Stimulated activated CD8-positive, alpha-beta memory T cell treated with anti-CD3 and anti-CD28 coated beads, Interleukin-15, amount 100 ng/mL, for 24 hours (primary cell): ENCODE data around the gene CFAP119.

Experiments
- DNase-seq: peaks from one replicate; pipeline ENCODE4 v3.0.0-alpha.2; 2020; ENCODE audit warnings: low read depth

Gene CFAP119

DNA sequence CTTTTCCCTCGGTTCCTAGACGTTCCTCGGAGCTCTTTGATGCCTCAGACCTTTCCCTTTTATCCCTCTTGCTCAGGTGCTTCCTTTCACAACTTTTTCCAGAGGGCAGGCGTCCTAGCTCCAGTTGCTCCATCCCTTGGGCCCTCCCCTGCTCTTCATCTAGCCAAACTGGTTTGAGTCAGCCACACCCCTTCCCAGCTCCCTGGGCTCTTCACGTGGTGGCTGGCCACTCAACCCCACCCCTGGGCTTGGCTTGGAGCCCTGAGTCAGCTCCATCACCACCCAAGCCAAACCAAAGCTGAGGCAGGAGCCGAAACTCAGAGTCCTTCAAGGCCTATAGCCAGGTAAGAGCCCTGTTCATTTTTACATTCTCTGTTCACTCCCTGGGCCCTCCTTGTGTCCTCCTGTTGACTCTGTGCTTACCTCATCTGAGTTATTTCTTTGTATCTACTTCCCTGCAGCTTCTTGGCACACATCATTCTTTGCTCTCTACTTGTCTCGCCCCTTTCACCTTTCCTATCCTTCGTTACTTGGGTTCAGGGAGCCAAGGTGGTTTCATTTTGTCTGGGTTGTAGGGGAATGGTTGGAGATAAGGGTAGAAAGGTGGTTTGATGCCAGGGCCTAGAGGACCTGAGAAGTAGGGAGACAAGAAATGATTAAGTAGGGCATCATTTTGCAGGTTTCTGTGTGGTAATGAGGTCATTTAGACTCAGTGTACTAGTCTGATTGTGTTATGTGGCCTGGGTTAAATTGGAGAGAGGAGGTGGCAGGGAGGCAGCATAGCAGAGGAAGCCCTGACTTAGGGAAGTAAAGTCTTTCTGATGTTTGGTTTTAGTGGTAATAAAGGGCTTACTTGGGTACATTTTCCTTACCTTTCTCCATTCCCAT, 21.3 kb downstream of the CFAP119 start:
- DNase-seq, result no peak

DNA sequence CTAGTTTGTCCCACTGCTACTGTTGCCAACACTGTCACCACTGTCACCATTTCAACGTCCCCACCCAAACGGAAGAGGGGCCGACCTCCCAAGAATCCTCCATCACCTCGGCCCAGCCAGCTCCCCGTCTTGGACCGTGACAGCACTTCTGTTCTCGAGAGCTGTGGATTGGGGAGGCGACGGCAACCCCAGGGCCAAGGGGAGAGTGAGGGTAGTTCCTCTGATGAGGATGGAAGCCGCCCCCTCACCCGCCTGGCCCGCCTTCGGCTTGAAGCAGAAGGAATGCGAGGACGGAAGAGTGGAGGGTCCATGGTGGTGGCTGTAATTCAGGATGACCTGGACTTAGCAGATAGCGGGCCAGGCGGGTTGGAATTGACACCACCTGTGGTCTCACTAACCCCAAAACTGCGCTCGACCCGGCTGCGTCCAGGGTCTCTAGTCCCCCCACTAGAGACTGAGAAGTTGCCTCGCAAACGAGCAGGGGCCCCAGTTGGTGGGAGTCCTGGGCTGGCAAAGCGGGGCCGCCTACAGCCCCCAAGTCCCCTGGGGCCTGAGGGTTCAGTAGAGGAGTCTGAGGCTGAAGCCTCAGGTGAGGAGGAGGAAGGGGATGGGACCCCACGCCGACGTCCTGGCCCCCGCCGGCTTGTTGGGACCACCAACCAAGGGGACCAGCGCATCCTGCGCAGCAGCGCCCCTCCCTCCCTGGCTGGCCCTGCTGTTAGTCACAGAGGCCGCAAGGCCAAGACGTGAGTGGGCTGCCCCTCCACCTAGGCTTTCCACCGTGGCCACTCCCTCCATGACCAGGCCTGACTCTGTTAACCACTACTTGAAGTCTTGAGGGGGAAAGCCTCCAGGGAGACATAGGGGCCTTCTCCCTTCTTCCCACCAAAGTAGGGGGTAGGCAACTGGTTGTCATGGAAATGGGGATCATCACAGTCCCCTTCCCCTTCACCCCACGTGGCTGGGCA, 22.6 kb downstream of the CFAP119 start:
- no peak for DNase-seq

DNA sequence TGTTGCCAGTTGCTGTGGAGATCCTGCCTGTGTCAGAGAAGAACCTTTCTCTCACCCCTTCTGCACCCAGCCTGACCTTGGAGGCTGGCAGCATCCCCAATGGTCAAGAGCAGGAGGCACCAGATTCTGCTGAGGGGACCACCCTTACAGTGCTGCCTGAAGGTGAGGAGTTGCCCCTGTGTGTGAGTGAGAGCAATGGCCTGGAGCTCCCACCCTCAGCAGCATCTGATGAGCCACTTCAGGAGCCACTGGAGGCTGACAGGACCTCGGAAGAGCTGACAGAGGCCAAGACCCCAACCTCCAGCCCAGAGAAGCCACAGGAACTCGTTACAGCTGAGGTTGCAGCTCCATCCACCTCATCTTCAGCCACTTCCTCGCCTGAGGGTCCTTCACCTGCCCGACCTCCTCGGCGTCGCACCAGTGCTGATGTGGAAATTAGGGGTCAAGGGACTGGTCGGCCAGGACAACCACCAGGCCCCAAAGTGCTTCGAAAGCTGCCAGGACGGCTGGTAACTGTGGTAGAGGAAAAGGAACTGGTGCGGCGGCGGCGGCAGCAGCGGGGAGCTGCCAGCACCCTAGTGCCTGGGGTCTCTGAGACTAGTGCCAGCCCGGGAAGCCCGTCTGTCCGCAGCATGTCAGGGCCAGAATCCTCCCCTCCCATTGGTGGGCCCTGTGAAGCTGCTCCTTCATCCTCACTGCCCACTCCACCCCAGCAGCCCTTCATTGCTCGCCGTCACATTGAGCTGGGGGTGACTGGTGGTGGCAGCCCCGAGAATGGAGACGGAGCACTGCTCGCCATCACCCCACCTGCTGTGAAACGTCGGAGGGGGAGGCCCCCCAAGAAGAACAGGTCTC, 23.8 kb downstream of the CFAP119 start:
- DNase-seq, result no peak

DNA sequence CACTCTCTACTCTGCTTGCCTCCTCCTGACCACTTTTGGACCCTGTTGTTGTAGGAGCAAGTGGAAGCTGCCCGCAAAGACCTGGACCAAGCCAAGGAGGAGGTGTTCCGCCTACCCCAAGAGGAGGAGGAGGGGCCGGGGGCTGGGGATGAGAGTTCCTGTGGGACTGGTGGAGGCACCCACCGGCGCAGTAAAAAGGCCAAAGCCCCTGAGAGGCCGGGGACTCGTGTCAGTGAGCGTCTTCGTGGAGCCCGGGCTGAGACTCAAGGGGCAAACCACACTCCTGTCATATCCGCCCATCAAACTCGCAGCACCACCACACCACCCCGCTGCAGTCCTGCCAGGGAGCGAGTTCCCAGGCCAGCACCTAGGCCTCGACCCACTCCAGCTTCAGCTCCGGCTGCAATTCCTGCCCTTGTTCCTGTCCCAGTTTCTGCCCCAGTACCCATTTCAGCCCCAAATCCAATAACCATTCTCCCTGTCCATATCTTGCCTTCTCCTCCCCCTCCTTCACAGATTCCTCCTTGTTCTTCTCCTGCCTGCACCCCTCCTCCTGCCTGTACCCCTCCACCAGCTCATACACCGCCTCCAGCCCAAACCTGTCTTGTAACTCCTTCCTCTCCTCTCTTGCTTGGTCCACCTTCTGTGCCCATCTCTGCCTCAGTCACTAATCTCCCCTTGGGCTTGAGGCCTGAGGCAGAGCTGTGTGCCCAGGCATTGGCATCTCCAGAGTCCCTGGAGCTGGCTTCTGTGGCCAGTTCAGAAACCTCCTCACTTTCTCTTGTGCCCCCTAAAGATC, 24.7 kb downstream of the CFAP119 start:
- DNase-seq, result no peak

DNA sequence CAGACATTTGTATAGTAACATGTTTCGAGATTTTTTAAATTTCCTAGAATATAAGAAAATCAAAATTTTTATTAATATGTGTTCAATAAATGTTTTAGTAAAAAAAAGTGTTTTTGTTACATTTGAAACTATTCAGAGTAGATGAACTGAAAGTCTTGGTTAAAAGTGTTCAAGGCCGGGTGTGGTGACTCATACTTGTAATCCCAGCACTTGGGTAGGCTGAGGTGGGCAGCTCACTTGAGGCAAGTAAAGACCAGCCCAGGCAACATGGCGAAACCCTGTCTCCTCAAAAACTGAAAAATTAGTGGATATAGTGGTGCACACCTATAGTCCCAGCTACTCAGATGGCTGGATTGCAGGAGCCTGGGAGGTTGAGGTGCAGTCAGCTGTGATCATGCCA, 30.5 kb downstream of the CFAP119 start:
- no peak for DNase-seq

DNA sequence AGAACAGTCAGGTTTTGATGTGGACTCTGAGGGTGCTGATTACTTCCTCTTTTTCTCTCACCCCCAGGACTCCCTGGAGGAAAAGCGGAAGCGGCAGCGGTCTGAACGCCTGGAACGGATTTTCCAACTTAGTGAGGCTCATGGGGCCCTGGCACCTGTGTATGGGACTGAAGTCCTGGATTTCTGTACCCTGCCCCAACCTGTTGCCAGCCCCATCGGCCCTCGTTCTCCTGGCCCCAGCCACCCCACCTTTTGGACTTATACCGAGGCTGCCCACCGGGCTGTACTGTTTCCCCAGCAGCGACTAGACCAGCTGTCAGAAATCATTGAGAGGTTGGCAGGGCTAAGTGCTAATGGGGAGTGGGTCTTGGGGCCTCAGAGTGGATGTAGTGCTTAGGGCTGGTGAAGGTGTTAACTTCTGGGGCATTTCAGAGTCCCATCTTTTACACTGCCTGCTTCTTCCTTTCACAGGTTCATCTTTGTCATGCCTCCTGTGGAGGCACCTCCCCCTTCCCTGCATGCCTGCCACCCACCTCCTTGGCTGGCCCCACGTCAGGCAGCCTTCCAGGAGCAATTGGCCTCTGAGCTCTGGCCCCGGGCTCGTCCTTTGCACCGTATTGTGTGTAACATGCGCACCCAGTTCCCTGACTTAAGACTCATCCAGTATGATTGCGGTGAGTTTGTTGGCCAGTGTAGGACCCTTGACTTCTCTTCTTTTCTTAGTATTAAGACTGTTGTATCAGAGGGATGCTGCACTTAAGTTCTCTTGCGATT, 32.8 kb downstream of the CFAP119 start:
- no peak for DNase-seq

DNA sequence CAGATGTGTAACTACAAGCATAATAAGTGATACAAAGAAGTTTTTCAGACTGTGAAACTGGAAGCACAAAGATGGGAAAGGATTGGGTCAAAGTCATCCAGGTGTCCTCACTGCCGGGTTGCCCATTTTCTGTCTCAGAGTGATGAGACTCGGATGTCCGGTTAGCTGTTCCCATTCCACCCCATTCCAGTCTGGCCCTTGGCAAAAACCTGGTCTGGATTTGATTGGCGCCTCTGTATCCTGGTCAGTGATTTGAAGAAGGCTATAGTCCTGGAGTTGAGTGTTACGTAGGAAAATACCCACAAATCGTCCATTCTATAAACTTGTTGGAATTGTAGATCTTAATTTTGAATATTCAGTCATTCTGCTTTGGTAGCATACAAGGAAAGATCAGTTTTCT, 33.5 kb downstream of the CFAP119 start:
- no peak for DNase-seq

DNA sequence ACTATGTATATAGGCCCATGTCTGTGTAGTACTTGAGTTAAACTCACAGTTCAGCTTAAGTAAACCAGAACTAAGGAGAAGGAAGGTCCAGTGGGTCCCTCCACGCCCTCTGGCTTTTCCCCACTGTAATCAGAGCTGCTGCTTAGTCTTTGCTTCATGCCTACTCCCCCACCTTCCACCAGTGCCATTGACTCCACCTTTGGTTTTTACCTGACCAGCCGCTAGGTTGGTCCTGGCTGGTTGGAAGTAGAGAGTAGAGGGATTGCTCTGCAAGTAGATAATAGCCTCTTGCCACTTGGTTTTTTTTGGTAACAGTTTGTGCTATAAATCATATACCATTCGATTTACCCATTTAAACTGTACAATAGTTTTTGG, 36.5 kb downstream of the CFAP119 start:
- DNase-seq, result no peak

DNA sequence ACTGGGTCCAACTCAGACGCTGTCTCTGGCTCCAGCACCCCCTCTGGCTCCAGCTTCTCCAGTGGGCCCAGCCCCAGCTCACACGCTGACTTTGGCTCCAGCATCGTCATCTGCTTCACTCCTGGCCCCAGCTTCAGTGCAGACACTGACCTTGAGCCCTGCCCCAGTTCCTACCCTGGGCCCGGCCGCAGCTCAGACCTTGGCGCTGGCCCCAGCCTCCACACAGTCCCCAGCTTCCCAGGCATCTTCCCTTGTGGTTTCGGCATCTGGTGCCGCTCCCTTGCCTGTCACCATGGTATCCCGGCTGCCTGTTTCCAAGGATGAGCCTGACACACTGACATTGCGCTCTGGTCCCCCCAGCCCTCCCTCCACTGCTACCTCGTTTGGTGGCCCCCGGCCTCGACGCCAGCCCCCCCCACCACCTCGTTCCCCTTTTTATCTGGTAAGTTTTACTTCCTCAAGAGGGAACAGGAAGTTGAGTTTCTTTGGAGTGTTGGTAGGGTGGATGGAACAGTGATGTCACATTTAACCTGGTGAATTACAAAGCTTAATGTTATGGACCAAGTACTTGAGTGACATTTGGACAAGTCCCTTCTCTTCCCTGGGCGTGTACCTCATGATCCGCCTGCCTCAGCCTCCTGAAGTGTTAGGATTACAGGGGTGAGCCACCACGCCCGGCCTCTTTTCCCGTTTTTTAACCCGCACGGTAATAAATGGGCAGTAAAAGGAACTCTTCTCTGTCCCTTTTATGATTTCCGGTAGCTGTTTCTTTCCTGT, 37.0 kb downstream of the CFAP119 start:
- no peak for DNase-seq

DNA sequence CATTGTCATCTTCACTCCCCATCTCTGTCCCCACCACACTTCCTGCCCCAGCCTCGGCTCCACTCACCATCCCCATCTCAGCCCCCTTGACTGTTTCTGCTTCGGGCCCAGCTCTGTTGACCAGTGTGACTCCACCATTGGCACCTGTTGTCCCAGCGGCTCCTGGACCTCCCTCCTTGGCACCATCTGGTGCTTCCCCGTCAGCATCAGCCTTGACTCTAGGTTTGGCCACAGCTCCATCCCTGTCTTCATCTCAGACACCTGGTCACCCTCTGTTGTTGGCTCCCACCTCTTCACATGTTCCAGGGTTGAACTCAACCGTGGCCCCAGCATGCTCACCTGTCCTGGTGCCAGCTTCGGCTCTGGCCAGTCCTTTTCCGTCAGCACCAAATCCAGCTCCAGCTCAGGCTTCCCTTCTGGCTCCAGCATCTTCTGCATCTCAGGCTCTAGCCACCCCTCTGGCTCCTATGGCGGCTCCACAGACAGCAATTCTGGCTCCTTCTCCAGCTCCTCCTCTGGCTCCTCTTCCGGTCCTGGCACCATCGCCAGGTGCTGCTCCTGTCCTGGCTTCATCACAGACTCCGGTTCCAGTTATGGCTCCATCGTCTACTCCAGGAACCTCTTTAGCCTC, 38.0 kb downstream of the CFAP119 start:
- no peak for DNase-seq

DNA sequence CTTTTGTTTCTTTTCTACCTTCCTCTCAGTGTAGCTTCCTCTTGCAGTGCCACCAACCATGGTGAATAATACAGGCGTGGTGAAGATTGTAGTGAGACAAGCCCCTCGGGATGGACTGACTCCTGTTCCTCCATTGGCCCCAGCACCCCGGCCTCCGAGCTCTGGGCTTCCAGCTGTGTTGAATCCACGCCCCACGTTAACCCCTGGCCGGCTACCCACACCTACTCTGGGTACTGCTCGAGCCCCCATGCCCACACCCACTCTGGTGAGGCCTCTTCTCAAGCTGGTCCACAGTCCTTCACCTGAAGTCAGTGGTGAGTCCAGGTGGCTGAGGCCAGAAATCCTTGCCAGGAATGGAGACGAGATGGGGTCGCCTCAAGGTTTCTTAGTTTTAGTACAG, 38.9 kb downstream of the CFAP119 start:
- no peak for DNase-seq

DNA sequence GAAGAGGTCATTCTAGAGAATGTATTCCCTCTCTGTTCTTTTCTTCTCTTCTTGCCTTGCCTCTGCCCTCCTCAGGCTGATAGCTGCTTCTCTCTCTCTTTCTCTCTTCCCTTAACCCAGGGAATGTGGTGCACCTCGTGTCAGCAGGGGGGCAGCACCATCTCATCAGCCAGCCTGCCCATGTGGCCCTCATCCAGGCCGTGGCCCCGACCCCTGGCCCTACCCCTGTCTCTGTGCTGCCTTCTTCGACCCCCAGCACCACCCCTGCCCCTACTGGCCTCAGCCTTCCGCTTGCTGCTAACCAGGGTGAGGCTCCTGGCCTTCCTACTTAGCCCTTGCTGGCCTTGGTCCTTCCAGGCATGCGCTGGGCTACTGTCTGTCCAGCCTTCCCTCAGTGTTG, 39.4 kb downstream of the CFAP119 start:
- no peak for DNase-seq

DNA sequence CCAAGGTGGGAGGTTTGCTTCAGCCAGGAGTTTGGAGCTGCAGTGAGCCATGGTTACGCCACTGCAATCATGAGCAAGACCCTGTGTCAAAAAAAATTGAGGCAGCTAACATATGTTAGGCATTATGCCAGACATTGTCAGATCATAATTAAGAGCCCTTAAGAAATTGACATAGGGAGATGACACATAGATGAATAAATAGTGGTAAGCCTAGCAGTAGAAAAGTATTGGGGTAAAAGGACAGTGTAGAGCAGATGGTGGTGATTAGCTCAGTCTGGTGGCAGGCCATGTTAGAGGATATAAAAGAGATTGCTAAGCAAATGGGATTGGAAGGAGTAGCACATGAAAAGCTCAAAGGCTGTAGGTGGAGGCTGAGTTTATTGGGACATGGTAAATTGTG, 40.3 kb downstream of the CFAP119 start:
- no peak for DNase-seq

DNA sequence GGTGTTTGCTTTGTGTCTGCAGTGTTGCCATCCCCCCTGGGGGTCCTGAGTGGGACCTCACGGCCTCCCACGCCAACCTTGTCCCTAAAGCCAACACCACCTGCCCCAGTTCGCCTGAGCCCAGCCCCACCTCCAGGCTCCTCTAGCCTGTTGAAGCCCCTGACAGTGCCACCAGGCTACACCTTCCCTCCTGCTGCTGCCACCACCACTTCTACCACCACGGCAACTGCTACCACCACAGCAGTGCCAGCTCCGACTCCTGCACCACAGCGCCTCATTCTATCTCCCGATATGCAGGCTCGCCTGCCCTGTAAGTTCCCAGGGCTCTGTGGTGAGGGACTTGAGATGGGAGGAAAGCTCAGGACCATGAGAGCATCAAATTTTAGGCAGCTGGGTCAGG, 40.7 kb downstream of the CFAP119 start:
- no peak for DNase-seq

DNA sequence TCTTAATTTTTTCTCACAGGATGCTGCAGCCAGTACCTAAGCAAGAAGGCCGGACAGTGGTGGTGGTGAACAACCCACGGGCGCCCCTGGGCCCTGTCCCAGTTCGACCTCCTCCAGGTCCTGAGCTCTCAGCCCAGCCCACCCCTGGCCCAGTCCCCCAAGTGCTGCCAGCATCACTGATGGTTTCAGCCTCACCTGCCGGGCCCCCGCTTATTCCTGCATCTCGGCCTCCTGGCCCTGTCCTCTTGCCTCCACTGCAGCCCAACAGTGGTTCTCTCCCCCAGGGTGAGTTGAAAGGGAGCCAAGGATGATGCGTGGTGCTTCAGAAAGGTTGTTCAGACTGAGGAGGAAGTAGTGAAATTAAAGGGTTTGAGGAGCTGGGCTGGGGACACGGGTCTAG, 41.2 kb downstream of the CFAP119 start:
- DNase-seq, result no peak

DNA sequence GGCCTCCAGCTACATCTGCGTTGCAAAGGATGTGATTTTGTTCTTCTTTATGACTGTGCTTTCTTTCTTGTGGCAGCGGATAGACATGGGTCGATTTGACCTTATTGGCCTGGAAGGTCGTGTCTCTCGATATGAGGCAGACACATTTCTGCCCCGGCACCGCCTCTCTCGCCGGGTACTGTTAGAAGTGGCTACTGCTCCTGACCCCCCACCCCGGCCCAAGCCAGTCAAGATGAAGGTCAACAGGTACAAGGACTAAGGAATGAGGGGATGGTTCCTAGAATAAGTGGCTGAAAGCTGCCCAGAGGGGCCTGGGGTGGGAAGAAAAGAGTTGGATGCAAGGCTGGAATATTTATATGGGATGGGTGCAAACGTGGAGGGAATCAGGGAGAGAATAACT, 41.8 kb downstream of the CFAP119 start:
- no peak for DNase-seq

DNA sequence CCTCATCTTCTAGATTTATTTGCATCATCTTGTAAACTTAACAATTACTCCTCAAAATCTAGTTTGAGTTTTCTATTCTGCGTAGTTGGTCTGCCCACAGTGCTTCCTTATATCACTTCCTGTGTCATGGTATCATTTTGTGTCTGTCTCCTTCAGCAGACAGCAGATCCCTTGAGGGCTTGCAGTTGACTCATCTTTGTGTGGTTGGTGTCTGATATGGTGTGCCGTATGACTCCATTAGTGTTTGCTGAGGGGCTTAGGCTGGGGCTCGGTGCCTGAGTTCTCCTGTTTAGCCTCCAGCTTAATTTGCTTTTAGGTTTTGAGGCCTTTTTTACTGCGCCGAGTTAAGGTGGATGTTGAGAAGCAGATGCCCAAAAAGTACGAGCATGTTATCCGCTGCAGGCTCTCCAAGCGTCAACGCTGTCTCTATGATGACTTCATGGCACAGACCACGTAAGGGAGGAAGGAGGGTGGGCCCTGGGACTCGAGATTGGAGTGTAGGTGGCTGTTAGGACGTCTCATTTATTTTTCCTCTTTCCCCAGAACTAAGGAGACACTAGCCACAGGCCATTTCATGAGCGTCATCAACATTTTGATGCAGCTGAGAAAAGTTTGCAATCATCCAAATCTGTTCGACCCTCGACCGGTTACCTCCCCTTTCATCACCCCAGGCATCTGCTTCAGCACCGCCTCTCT, 46.0 kb downstream of the CFAP119 start:
- DNase-seq, result no peak

DNA sequence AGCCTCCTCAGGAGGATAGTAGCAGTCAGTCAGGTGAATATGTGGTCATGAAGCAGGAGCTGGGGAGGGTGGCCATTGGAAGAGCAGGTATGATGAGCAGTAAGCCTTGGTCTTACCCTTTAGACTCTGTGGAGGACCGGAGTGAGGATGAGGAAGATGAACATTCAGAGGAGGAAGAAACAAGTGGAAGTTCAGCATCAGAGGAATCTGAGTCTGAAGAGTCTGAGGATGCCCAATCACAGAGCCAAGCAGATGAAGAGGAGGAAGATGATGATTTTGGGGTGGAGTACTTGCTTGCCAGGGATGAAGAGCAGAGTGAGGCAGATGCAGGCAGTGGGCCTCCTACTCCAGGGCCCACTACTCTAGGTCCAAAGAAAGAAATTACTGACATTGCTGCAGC, 50.1 kb downstream of the CFAP119 start:
- no peak for DNase-seq

DNA sequence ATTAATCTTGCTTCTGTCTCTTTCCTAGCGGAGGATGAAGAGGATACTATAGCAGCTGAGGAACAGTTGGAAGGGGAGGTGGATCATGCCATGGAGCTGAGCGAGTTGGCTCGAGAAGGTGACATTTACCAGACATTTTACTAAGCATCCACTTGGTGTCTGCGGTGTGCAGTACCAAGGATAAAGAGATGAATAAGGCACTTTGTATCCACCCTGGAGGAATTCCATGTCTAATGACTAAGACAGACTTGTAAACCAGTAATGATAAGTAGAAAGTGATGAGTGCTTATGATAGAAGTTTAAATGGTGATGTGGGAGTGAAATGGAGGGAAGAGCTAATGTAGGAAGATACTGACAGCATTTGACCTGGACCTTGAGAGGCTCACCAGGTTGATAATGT, 50.9 kb downstream of the CFAP119 start:
- no peak for DNase-seq
